B cell (primary cell): ENCODE results near the gene SUGP2. TPM values are rescaled to one million over a fixed set of nuclear protein-coding genes. Genes with fewer than 3 reads are reported as not detected.
"Not testable (repeated sequence)": the region's sequence is repeated elsewhere in the genome, so short reads cannot be mapped to it uniquely, and the experiment has no call there.

Source experiments
- ATAC-seq: fragments of 200-7000 bp; cut with Tn5 transposase; one replicate; pipeline ENCODE4 v1.10.0; 2021; ENCODE audit warnings: low read depth, mild to moderate bottlenecking, moderate number of reproducible peaks, moderate library complexity
- CTCF ChIA-PET: fragments of 350-600 bp; sonication (Branson Sonifier 250); formaldehyde crosslinking; loops from one replicate; lab custom pipeline; 2021; ENCODE audit warnings: antibody characterized with exemption, inconsistent platforms; lab: Charles Lee
- POLR2A ChIA-PET: fragments of 350-600 bp; sonication (Branson Sonifier 250); formaldehyde crosslinking; loops from one replicate; lab custom pipeline; 2021; ENCODE audit warnings: antibody characterized with exemption; lab: Charles Lee
- DNase-seq: peaks from one replicate; pipeline ENCODE4 v3.0.0; 2013
- H2AFZ ChIP-seq: 2 replicates; pipeline ENCODE4 v1.6.1; 2012; ENCODE audit warnings: mild to moderate bottlenecking, low read depth, low read length; ENCODE audit not compliant: insufficient read depth, poor library complexity, severe bottlenecking
- H3K27ac ChIP-seq, 2 donors: 1 replicate in 1 of 2; 2 replicates in 1 of 2; pipeline ENCODE4 v1.5.1; 2012 to 2013; ENCODE audit warnings: low read length in 2 of 2, mild to moderate bottlenecking in 2 of 2, moderate library complexity in 1 of 2
- H3K27me3 ChIP-seq, 4 experiments: fragments of 200-600 bp in 1 of 4; sonication (generic) in 1 of 4; replicated peaks in 1 of 4; 1 replicate in 2 of 4; 2 replicates in 2 of 4; pipeline versions ENCODE4 v1.6.1 to v1.7.0; 2013 to 2016; ENCODE audit warnings: low read length in 3 of 4, mild to moderate bottlenecking in 2 of 4, mixed read lengths in 1 of 4, moderate library complexity in 1 of 4; ENCODE audit not compliant: insufficient read depth in 4 of 4, control insufficient read depth in 3 of 4; ENCODE audit errors: control extremely low read depth in 1 of 4
- H3K36me3 ChIP-seq, 2 experiments: replicated peaks in 1 of 2; 1 replicate in 1 of 2; 2 replicates in 1 of 2; pipeline versions ENCODE4 v1.6.1 to v1.7.1; 2013; ENCODE audit warnings: low read length in 1 of 2; ENCODE audit not compliant: insufficient read depth in 2 of 2, control insufficient read depth in 1 of 2; ENCODE audit errors: control extremely low read depth in 1 of 2, extremely low read depth in 1 of 2
- H3K4me1 ChIP-seq, 2 donors: fragments of 200-600 bp in 1 of 2; sonication (generic) in 1 of 2; 1 replicate in 1 of 2; 2 replicates in 1 of 2; pipeline versions ENCODE4 v1.5.1 to v1.6.1; 2013 to 2017; ENCODE audit warnings: low read length in 2 of 2; ENCODE audit not compliant: control insufficient read depth in 2 of 2, insufficient read depth in 2 of 2
- H3K4me2 ChIP-seq: replicated peaks from 2 replicates; pipeline ENCODE3; 2012; ENCODE audit warnings: mild to moderate bottlenecking, low read depth, low read length; ENCODE audit not compliant: poor library complexity, severe bottlenecking
- H3K4me3 ChIP-seq, 5 experiments: fragments of 200-600 bp in 1 of 5; sonication (generic) in 1 of 5; 1 replicate in 3 of 5; 2 replicates in 2 of 5; pipeline versions ENCODE4 v1.5.1 to v1.7.0; 2011 to 2016; ENCODE audit warnings: low read length in 4 of 5, mild to moderate bottlenecking in 4 of 5, low read depth in 2 of 5, control low read depth in 1 of 5, moderate library complexity in 1 of 5; ENCODE audit not compliant: insufficient read depth in 1 of 5; ENCODE audit errors: control extremely low read depth in 1 of 5, extremely low read depth in 1 of 5
- H3K79me2 ChIP-seq: fragments of 200-600 bp; sonication (generic); one replicate; pipeline ENCODE4 v1.6.0; 2016; ENCODE audit warnings: low read length; ENCODE audit not compliant: control insufficient read depth, insufficient read depth
- H3K9ac ChIP-seq: fragments of 200-600 bp; sonication (generic); 2 replicates; pipeline ENCODE4 v1.6.1; 2017; ENCODE audit warnings: mild to moderate bottlenecking, low read length, moderate library complexity
- H3K9me3 ChIP-seq, 3 donors: one replicate each; pipeline versions ENCODE4 v1.6.1 to v1.7.1; 2013; ENCODE audit warnings: low read length in 2 of 3; ENCODE audit not compliant: control insufficient read depth in 2 of 3, insufficient read depth in 1 of 3; ENCODE audit errors: control extremely low read depth in 1 of 3
- H4K20me1 ChIP-seq: 2 replicates; pipeline ENCODE4 v1.6.0; 2012; ENCODE audit warnings: mild to moderate bottlenecking, low read length; ENCODE audit not compliant: insufficient read depth, control insufficient read depth, poor library complexity, severe bottlenecking
- H3K27ac Mint-ChIP-seq: one replicate; pipeline ENCODE4 v1.8.0; 2021; ENCODE audit warnings: mixed read lengths
- H3K27me3 Mint-ChIP-seq: one replicate; pipeline ENCODE4 v1.8.0; 2021; ENCODE audit warnings: mixed read lengths
- H3K4me1 Mint-ChIP-seq: one replicate; pipeline ENCODE4 v1.8.0; 2021; ENCODE audit warnings: mixed read lengths
- H3K4me3 Mint-ChIP-seq: one replicate; pipeline ENCODE4 v1.8.0; 2021; ENCODE audit warnings: mixed read lengths
- H3K9me3 Mint-ChIP-seq: one replicate; pipeline ENCODE4 v1.8.0; 2022; ENCODE audit warnings: mixed read lengths; ENCODE audit not compliant: insufficient read depth
- EZH2 ChIP-seq: IDR thresholded peaks from 2 replicates; pipeline ENCODE4 v1.6.1; 2012; ENCODE audit warnings: borderline replicate concordance, low read depth, mild to moderate bottlenecking, moderate library complexity, low read length; ENCODE audit not compliant: insufficient read depth, poor library complexity, severe bottlenecking
- whole genome bisulfite sequencing: methylation state at CpG from one replicate; pipeline ENCODE4 v1.1.5; 2013; ENCODE audit warnings: missing lambda C conversion rate; ENCODE audit not compliant: insufficient coverage; 5-methylcytosine and 5-hydroxymethylcytosine counted together
- intact Hi-C: fragments of 100-400 bp; cut with micrococcal nuclease; formaldehyde crosslinking; loops from one replicate; pipeline ENCODE4 v1.10.0; 2022
- polyA plus RNA-seq: library from polyadenylated mRNA; depleted of rRNA; stranded (reverse); fragments of >200 nt; gene quantifications from 2 replicates; pipeline ENCODE4 v1.2.3, GENCODE V29; 2012
- total RNA-seq, 2 donors: library from RNA; stranded (reverse); fragments of 120-200 nt in 1 of 2; gene quantifications; 1 replicate in 1 of 2; 2 replicates in 1 of 2; pipeline versions ENCODE4 v1.2.3 to v1.2.4, GENCODE V29; 2013 to 2022
- TF ChIP-seq, protein P1 (sequence below): fragments of 200-600 bp; IDR thresholded peaks from one replicate; pipeline ENCODE4 v1.8.0; 2022; ENCODE audit warnings: antibody characterized with exemption, mild to moderate bottlenecking

The SUGP2 gene
- total and polyA plus RNA-seq, 2 donors (not counting 1 experiment from before 2014, with no cell fraction given): 132 to 154 TPM

DNA sequence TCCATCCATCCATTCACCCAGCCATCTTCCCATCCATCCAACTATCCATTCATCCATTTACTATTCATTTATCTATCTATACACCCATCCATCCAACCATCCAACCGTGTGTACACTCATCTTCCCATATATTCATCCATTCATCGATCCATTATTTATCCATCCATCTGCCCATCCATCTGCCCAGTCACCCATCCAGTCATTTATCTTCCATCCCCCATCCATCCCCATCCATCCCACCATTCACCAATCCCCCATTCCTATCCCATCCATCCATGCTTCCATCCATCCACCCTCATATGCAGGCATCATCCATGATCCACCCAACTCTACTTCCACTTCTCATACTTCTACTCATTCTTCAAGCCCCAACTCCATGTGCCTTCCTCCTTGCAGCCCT lies 78.3 kb downstream of the SUGP2 start:
- Histone ChIP-seq H2AFZ (no peak overlapping the region), H3K4me3 (no peak overlapping the region), H3K79me2 (no peaks in the 10 kb centered on the region), H3K27me3 (no peaks in the 10 kb centered on the region), H4K20me1 (no peaks in the 10 kb centered on the region), H3K27ac (no peak overlapping the region), H3K4me1 (no peaks in the 10 kb centered on the region), H3K4me2 (no peak overlapping the region), H3K9me3 (no peaks in the 10 kb centered on the region), H3K36me3 (no peaks in the 10 kb centered on the region), H3K9ac (no peak overlapping the region)
- Mint-ChIP-seq H3K27me3 (no peaks in the 10 kb centered on the region), H3K9me3 (no peaks in the 10 kb centered on the region), H3K4me3 (no peak overlapping the region), H3K4me1 (no peaks in the 10 kb centered on the region), H3K27ac (no peak overlapping the region)
- ATAC-seq (no peak), DNase-seq (no peak)
- ChIA-PET POLR2A (no interaction called here), CTCF (no interaction called here)
- TF ChIP-seq, protein P1, sequence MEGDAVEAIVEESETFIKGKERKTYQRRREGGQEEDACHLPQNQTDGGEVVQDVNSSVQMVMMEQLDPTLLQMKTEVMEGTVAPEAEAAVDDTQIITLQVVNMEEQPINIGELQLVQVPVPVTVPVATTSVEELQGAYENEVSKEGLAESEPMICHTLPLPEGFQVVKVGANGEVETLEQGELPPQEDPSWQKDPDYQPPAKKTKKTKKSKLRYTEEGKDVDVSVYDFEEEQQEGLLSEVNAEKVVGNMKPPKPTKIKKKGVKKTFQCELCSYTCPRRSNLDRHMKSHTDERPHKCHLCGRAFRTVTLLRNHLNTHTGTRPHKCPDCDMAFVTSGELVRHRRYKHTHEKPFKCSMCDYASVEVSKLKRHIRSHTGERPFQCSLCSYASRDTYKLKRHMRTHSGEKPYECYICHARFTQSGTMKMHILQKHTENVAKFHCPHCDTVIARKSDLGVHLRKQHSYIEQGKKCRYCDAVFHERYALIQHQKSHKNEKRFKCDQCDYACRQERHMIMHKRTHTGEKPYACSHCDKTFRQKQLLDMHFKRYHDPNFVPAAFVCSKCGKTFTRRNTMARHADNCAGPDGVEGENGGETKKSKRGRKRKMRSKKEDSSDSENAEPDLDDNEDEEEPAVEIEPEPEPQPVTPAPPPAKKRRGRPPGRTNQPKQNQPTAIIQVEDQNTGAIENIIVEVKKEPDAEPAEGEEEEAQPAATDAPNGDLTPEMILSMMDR: no peak
- TF ChIP-seq EZH2: no peak
- intact Hi-C loops: no loop called here
- WGBS: 96% methylated on average over 2 of the region's 2 CpGs

DNA sequence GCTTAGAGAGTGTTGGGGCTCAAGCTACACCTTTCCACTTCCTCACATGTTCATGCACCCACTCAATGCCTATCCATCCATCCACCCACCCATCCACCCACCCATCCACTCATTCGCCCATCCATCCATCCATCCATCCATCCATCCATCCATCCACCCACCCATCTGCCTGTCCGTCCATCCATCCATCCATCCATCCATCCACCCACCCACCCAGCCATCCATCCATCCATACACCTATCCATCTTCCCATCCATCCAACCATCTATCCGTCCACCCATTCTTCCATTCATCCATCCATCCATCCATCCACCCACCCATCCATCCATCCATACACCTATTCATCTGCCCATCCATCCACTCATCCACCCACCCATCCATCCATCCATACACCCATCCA lies 79.2 kb downstream of the SUGP2 start:
- H3K27ac Mint-ChIP-seq: no peak overlapping the region
- 94% methylated on average over 3 of the region's 3 CpGs for WGBS
- Histone ChIP-seq H3K9me3 (no peaks in the 10 kb centered on the region), H3K27me3 (no peaks in the 10 kb centered on the region), H3K36me3 (no peaks in the 10 kb centered on the region), H3K9ac (no peak overlapping the region), H4K20me1 (no peaks in the 10 kb centered on the region), H3K4me1 (peaks cover 0 to 2% of the 10 kb centered on the region in 2 donors), H3K79me2 (no peaks in the 10 kb centered on the region), H3K27ac (no peak overlapping the region), H2AFZ (no peak overlapping the region), H3K4me3 (no peak overlapping the region), H3K4me2 (no peak overlapping the region)
- no peaks in the 10 kb centered on the region for H3K4me1 Mint-ChIP-seq
- intact Hi-C loops: no loop called here
- no peaks in the 10 kb centered on the region for H3K27me3 Mint-ChIP-seq
- DNase-seq (no peak), ATAC-seq (no peak)
- TF ChIP-seq, protein P1: no peak
- no peak for TF ChIP-seq EZH2
- POLR2A ChIA-PET: no interaction called here
- no peak overlapping the region for H3K4me3 Mint-ChIP-seq
- H3K9me3 Mint-ChIP-seq: no peaks in the 10 kb centered on the region
- CTCF ChIA-PET: no interaction called here

DNA sequence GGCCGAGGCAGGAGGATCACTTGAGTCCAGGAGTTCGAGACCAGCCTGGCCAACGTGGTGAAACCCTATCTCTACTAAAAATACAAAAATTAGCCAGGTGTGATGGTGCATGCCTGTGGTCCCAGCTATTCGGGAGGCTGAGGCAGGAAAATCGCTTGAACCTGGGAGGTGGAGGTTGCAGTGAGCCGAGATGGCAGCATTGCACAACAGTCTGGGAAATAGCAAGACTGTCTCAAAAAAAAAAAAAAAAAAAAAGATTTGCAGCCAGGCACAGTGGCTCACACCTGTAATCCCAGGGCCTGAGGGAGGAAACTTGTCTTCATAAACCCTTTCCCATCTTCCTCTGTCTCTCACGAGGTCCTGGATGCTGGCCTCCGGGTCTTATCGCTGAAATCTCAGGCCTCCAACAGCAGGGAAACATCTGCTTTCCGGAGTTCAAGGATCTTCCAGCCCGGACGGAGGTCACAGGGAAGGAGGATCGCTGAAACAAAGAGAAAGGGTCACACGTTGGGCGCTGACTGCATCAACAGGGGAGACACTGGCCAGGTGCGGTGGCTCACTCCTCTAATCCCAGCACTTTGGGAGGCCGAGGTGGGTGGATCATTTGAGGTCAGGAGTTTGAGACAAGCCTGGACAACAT lies 80.8 kb downstream of the SUGP2 start:
- H3K9me3 ChIP-seq, H3K27me3 Mint-ChIP-seq, ATAC-seq, H3K27me3 ChIP-seq, H3K4me3 Mint-ChIP-seq, CTCF ChIA-PET, H3K4me2 ChIP-seq, H3K27ac Mint-ChIP-seq, H3K9ac ChIP-seq, DNase-seq, POLR2A ChIA-PET, H3K4me1 Mint-ChIP-seq, H3K36me3 ChIP-seq, H4K20me1 ChIP-seq, H3K4me3 ChIP-seq, H2AFZ ChIP-seq, H3K9me3 Mint-ChIP-seq, intact Hi-C loops, H3K79me2 ChIP-seq, H3K27ac ChIP-seq: not testable (repeated sequence)
- 77% methylated on average over 7 of the region's 17 CpGs for WGBS
- peaks cover 0 to 18% of the 10 kb centered on the region in 2 donors for H3K4me1 ChIP-seq
